Stimulated activated CD8-positive, alpha-beta memory T cell treated with anti-CD3 and anti-CD28 coated beads, Interleukin-12 subunit alpha, Interleukin-12 subunit beta, amount 100 ng/mL, for 4 hours (primary cell): ENCODE data around the gene AUTS2.

Source experiments
- DNase-seq: peaks from one replicate; pipeline ENCODE4 v3.0.0-alpha.2; 2020; ENCODE audit warnings: low read depth

AUTS2 gene

GRCh38 chr7:70504254-70504653 lies 906.0 kb downstream of the AUTS2 start:
- DNase-seq = no peak

GRCh38 chr7:70505468-70505867 lies 907.2 kb downstream of the AUTS2 start:
- DNase-seq = no peak

- DNase-seq = no peak
Measured at GRCh38 chr7:70505886-70506285, 907.6 kb downstream of the AUTS2 start.

- no peak for DNase-seq
Measured at GRCh38 chr7:70506434-70506833, 908.2 kb downstream of the AUTS2 start.

- DNase-seq = no peak
Measured at GRCh38 chr7:70512144-70512543, 913.9 kb downstream of the AUTS2 start.

- DNase-seq = no peak
Measured at GRCh38 chr7:70512761-70513160, 914.5 kb downstream of the AUTS2 start.

GRCh38 chr7:70520611-70521010 lies 922.3 kb downstream of the AUTS2 start:
- DNase-seq = no peak

GRCh38 chr7:70523249-70523988 lies 925.1 kb downstream of the AUTS2 start:
- no peak for DNase-seq

GRCh38 chr7:70523989-70524351 lies 925.7 kb downstream of the AUTS2 start:
- DNase-seq = no peak

GRCh38 chr7:70525991-70526390 lies 927.7 kb downstream of the AUTS2 start:
- DNase-seq = no peak

GRCh38 chr7:70527520-70528115 lies 929.3 kb downstream of the AUTS2 start:
- no peak for DNase-seq

GRCh38 chr7:70529436-70529835 lies 931.2 kb downstream of the AUTS2 start:
- no peak for DNase-seq

- no peak for DNase-seq
Measured at GRCh38 chr7:70529914-70530585, 931.8 kb downstream of the AUTS2 start.

GRCh38 chr7:70533614-70534013 lies 935.3 kb downstream of the AUTS2 start:
- no peak for DNase-seq

- DNase-seq = no peak
Measured at GRCh38 chr7:70539205-70539604, 940.9 kb downstream of the AUTS2 start.

GRCh38 chr7:70539617-70540016 lies 941.3 kb downstream of the AUTS2 start:
- no peak for DNase-seq

GRCh38 chr7:70540641-70541040 lies 942.4 kb downstream of the AUTS2 start:
- DNase-seq = no peak

GRCh38 chr7:70542750-70543376 lies 944.6 kb downstream of the AUTS2 start:
- no peak for DNase-seq

GRCh38 chr7:70544016-70544415 lies 945.7 kb downstream of the AUTS2 start:
- no peak for DNase-seq

- DNase-seq = no peak
Measured at GRCh38 chr7:70545214-70545613, 946.9 kb downstream of the AUTS2 start.

GRCh38 chr7:70552141-70552540 lies 953.9 kb downstream of the AUTS2 start:
- DNase-seq = no peak

GRCh38 chr7:70553364-70553763 lies 955.1 kb downstream of the AUTS2 start:
- DNase-seq = no peak

- DNase-seq = no peak
Measured at GRCh38 chr7:70554646-70555045, 956.4 kb downstream of the AUTS2 start.
